ENCODE measurements around the gene CDH24. TPM values are rescaled to one million over a fixed set of nuclear protein-coding genes. Genes with fewer than 3 reads are reported as not detected.

The CDH24 gene
- total RNA-seq, 1 experiment from 2014 or later = 7.9 TPM

DNA sequence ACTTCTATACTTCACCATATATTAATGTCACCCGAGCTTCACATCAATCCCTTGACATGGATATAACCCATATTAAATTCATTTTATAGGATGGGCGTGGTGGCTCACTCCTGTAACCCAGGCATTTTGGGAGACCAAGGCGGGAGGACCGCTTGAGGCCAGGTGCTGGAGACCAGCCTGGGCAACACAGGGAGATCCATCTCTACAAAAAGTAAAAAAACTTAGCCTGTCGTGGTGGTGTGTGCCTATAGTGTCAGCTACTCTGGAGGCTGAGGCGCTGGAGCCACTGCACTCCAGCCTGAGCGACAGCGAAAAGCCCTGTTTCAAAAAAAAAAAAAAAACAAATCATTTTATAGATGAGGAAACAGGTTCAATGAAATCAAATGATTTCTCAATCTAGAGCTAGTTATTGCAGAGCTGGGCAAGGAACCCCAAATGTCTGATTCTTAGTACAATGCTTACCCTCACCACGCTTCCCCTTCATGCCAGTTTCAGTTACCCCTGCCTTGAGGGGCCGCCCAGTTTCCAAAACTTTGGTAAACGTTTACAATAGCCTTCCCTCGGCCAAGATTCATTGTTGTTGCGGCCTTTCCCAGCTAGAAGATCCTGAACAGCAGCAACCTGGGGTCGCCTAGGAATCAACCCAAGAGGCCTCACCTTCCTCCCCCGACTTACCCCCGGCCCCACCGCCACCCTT lies 23.4 kb downstream of the CDH24 start:
- no peak for DNase-seq
- CTCF ChIA-PET = interaction anchor here (0.5 to 1.5 kb wide), 8 partner anchors 27 to 528 kb away, joined by 3 to 7 read pairs (median 4); no protein-coding TSS in a partner anchor
- Mint-ChIP-seq H3K4me1 (ENCODE audit: low read depth, unreplicated experiment) (peaks cover 7% of the 10 kb centered on the region), H3K36me3 (ENCODE audit: insufficient read depth, unreplicated experiment) (peaks cover 53% of the 10 kb centered on the region), H3K27me3 (ENCODE audit: insufficient read depth, unreplicated experiment) (no peaks in the 10 kb centered on the region), H3K9me3 (ENCODE audit: unreplicated experiment) (no peaks in the 10 kb centered on the region), H3K27ac (ENCODE audit: unreplicated experiment) (peak overlapping the region; percentile 99), H3K4me3 (ENCODE audit: unreplicated experiment) (peak overlapping the region; percentile 98)
- peak overlapping the region; percentile 72 for H3K4me3 ChIP-seq (ENCODE audit: low read depth, low read length)
- BruUV-seq (replicated peaks) = TSS peak; percentile 69
- no peaks in the 10 kb centered on the region for H3K9me3 ChIP-seq
- POLR2A ChIA-PET = interaction anchor here (0.5 to 1.0 kb wide), 5 partner anchors 12 to 396 kb away, joined by 3 to 4 read pairs (median 3); no protein-coding TSS in a partner anchor
- TF ChIP-seq, protein P1, sequence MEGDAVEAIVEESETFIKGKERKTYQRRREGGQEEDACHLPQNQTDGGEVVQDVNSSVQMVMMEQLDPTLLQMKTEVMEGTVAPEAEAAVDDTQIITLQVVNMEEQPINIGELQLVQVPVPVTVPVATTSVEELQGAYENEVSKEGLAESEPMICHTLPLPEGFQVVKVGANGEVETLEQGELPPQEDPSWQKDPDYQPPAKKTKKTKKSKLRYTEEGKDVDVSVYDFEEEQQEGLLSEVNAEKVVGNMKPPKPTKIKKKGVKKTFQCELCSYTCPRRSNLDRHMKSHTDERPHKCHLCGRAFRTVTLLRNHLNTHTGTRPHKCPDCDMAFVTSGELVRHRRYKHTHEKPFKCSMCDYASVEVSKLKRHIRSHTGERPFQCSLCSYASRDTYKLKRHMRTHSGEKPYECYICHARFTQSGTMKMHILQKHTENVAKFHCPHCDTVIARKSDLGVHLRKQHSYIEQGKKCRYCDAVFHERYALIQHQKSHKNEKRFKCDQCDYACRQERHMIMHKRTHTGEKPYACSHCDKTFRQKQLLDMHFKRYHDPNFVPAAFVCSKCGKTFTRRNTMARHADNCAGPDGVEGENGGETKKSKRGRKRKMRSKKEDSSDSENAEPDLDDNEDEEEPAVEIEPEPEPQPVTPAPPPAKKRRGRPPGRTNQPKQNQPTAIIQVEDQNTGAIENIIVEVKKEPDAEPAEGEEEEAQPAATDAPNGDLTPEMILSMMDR (IDR thresholded peaks at IDR 0.05; ENCODE audit: insufficient read depth in 1 of 2, low read depth in 1 of 2, low read length in 1 of 2, severe bottlenecking in 1 of 2, unreplicated experiment in 1 of 2) = no peak
- no peaks in the 10 kb centered on the region for H3K27me3 ChIP-seq (replicated peaks; ENCODE audit: control insufficient read depth, insufficient read depth, low read length)
- intact Hi-C loops (cut with micrococcal nuclease; ENCODE audit: unreplicated experiment) = loop anchor here (2.0 kb wide), 1 partner anchor 27 kb away; no protein-coding TSS in a partner anchor
- H3K36me3 ChIP-seq (ENCODE audit: control insufficient read depth, insufficient read depth, low read length) = peaks cover 2% of the 10 kb centered on the region; the same call in 1 of the 2 replicates
- H3K4me1 ChIP-seq = peaks cover 6% of the 10 kb centered on the region

DNA sequence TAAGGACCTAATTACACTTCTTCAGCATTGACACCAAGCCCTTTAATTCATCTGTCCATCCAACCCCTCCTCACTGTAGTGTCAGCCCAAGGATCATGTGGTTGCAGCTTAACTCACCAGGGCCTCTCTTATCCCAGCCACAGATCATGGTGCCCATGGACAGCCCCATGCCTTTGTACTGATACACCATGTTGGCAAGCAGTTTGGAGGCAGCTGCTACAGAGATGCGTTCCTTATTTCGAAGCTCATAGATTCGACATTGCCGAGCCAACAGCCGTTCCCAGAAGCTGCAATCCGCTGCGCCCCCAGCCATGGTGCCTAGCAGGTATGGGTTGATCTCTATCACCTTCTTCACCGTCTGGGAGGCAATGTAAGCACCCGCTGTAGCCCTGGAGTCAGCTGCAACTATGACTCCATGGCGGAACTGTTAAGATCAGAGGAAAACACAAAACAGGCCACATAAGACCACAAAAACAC lies 24.0 kb downstream of the CDH24 start:
- no peaks in the 10 kb centered on the region for H3K27me3 Mint-ChIP-seq (ENCODE audit: insufficient read depth, unreplicated experiment)
- Histone ChIP-seq H3K9me3 (no peaks in the 10 kb centered on the region), H3K27me3 (replicated peaks; ENCODE audit: control insufficient read depth, insufficient read depth, low read length) (no peaks in the 10 kb centered on the region), H3K4me3 (ENCODE audit: low read depth, low read length) (no peak overlapping the region), H3K4me1 (peaks cover 6% of the 10 kb centered on the region), H3K36me3 (ENCODE audit: control insufficient read depth, insufficient read depth, low read length) (peaks cover 2% of the 10 kb centered on the region; the same call in 1 of the 2 replicates)
- ChIA-PET CTCF (interaction anchor here (0.7 to 1.5 kb wide), 2 partner anchors 27 to 88 kb away, joined by 5 to 7 read pairs; no protein-coding TSS in a partner anchor), POLR2A (no interaction called here)
- peaks cover 7% of the 10 kb centered on the region for H3K4me1 Mint-ChIP-seq (ENCODE audit: low read depth, unreplicated experiment)
- no peak for DNase-seq
- H3K27ac Mint-ChIP-seq (ENCODE audit: unreplicated experiment) = peak overlapping the region; percentile 99
- no TSS peak for BruUV-seq (replicated peaks)
- peaks cover 59% of the 10 kb centered on the region for H3K36me3 Mint-ChIP-seq (ENCODE audit: insufficient read depth, unreplicated experiment)
- peak overlapping the region; percentile 98 for H3K4me3 Mint-ChIP-seq (ENCODE audit: unreplicated experiment)
- TF ChIP-seq, protein P1 (IDR thresholded peaks at IDR 0.05; ENCODE audit: insufficient read depth in 1 of 2, low read depth in 1 of 2, low read length in 1 of 2, severe bottlenecking in 1 of 2, unreplicated experiment in 1 of 2) = no peak
- intact Hi-C loops (cut with micrococcal nuclease; ENCODE audit: unreplicated experiment) = no loop called here
- H3K9me3 Mint-ChIP-seq (ENCODE audit: unreplicated experiment) = no peaks in the 10 kb centered on the region

DNA sequence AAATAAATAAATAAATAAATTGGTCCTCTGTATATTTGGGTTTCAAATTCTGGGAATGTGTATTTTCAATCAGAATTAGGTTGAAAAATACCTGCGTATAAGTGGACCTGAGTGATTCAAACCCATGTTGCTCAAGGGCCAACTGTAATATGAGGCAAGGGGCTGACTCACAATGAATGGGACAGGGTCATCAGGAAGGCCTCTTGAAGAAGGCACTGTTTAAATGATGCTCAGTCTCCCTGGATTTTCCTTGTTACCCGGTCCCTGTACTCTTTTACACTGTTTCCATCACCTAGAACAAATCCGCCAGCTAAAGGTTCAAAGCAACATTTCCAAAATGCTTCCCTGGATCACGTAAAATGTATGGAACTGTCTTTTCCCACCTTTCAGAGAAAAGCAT lies 26.4 kb downstream of the CDH24 start:
- CTCF ChIA-PET = no interaction called here
- no peak for DNase-seq
- no peak overlapping the region for H3K4me3 Mint-ChIP-seq (ENCODE audit: unreplicated experiment)
- no peaks in the 10 kb centered on the region for H3K27me3 Mint-ChIP-seq (ENCODE audit: insufficient read depth, unreplicated experiment)
- H3K9me3 ChIP-seq = no peaks in the 10 kb centered on the region
- H3K9me3 Mint-ChIP-seq (ENCODE audit: unreplicated experiment) = no peaks in the 10 kb centered on the region
- H3K27me3 ChIP-seq (replicated peaks; ENCODE audit: control insufficient read depth, insufficient read depth, low read length) = no peaks in the 10 kb centered on the region
- intact Hi-C loops (cut with micrococcal nuclease; ENCODE audit: unreplicated experiment) = no loop called here
- TF ChIP-seq, protein P1 (IDR thresholded peaks at IDR 0.05; ENCODE audit: insufficient read depth in 1 of 2, low read depth in 1 of 2, low read length in 1 of 2, severe bottlenecking in 1 of 2, unreplicated experiment in 1 of 2) = no peak
- no peak overlapping the region for H3K4me3 ChIP-seq (ENCODE audit: low read depth, low read length)
- H3K36me3 Mint-ChIP-seq (ENCODE audit: insufficient read depth, unreplicated experiment) = peaks cover 78% of the 10 kb centered on the region
- H3K4me1 Mint-ChIP-seq (ENCODE audit: low read depth, unreplicated experiment) = peaks cover 7% of the 10 kb centered on the region
- H3K27ac Mint-ChIP-seq (ENCODE audit: unreplicated experiment) = no peak overlapping the region
- POLR2A ChIA-PET = no interaction called here
- peaks cover 2% of the 10 kb centered on the region; the same call in 1 of the 2 replicates for H3K36me3 ChIP-seq (ENCODE audit: control insufficient read depth, insufficient read depth, low read length)
- peaks cover 7% of the 10 kb centered on the region for H3K4me1 ChIP-seq
- BruUV-seq (replicated peaks) = no TSS peak
